HepG2 (cell line): Measurements from ENCODE around the gene HES7. TPM values are rescaled to one million over a fixed set of nuclear protein-coding genes. Genes with fewer than 3 reads are reported as not detected.

Source experiments
- ADNP ChIP-seq: sonication (generic); formaldehyde crosslinking; IDR thresholded peaks from 2 replicates; pipeline ENCODE4 v1.4.0; 2020; ENCODE audit warnings: missing genetic modification reagents
- AGO2 ChIP-seq: fragments of 200-400 bp; formaldehyde crosslinking; optimal IDR thresholded peaks from 2 replicates; pipeline ENCODE3; 2017; ENCODE audit warnings: mild to moderate bottlenecking, low read depth, low read length, moderate library complexity
- CAMTA2 ChIP-seq: sonication (generic); formaldehyde crosslinking; IDR thresholded peaks from 2 replicates; pipeline ENCODE4 v1.4.0; 2020; ENCODE audit warnings: mild to moderate bottlenecking, missing genetic modification reagents, borderline replicate concordance
- CBX5 ChIP-seq: sonication (generic); formaldehyde crosslinking; IDR thresholded peaks from 2 replicates; pipeline ENCODE4 v1.4.0; 2020; ENCODE audit warnings: missing genetic modification reagents, borderline replicate concordance
- FIP1L1 ChIP-seq: fragments of 200-400 bp; formaldehyde crosslinking; IDR thresholded peaks from 2 replicates; pipeline ENCODE4 v1.6.1; 2018; ENCODE audit warnings: low read depth, mild to moderate bottlenecking, low read length, moderate library complexity, borderline replicate concordance; ENCODE audit not compliant: insufficient read depth
- FOXA3 ChIP-seq: IDR thresholded peaks from 2 replicates; pipeline ENCODE4 v1.6.1; 2016; ENCODE audit warnings: missing genetic modification reagents, missing compliant biosample characterization
- HNRNPH1 ChIP-seq: fragments of 200-400 bp; formaldehyde crosslinking; optimal IDR thresholded peaks from 2 replicates; pipeline ENCODE3; 2017; ENCODE audit warnings: mild to moderate bottlenecking, low read depth, low read length
- KDM2A ChIP-seq: sonication (generic); formaldehyde crosslinking; IDR thresholded peaks from 2 replicates; pipeline ENCODE4 v1.4.0; 2020; ENCODE audit warnings: low read depth, missing genetic modification reagents, borderline replicate concordance
- KLF15 ChIP-seq: sonication (generic); formaldehyde crosslinking; IDR thresholded peaks from 2 replicates; pipeline ENCODE4 v1.8.1; 2023; ENCODE audit warnings: borderline replicate concordance, mild to moderate bottlenecking, inconsistent platforms, missing genetic modification reagents, mixed read lengths
- LCORL ChIP-seq, 2 experiments: fragments of 450-650 bp in 1 of 2; sonication (generic) in 1 of 2; formaldehyde crosslinking in 1 of 2; IDR thresholded peaks; 2 replicates each; pipeline versions ENCODE4 v1.5.0 to v1.6.1; 2017 to 2020; ENCODE audit warnings: antibody characterized with exemption in 1 of 2, missing genetic modification reagents in 1 of 2
- NR2F6 ChIP-seq, 2 experiments: IDR thresholded peaks; 2 replicates each; pipeline ENCODE4 v1.6.1; 2016; ENCODE audit warnings: antibody characterized with exemption in 1 of 2, mild to moderate bottlenecking in 1 of 2
- PHF21A ChIP-seq: sonication (generic); formaldehyde crosslinking; IDR thresholded peaks from 2 replicates; pipeline ENCODE4 v1.5.0; 2020; ENCODE audit warnings: mild to moderate bottlenecking, missing genetic modification reagents
- POLR2AphosphoS2 ChIP-seq: IDR thresholded peaks from 2 replicates; pipeline ENCODE4 v1.6.1; 2011; ENCODE audit warnings: low read depth, low read length, improper control_type of control experiment
- RFXANK ChIP-seq: IDR thresholded peaks from 2 replicates; pipeline ENCODE4 v1.6.1; 2016
- SRSF1 ChIP-seq: fragments of 200-400 bp; formaldehyde crosslinking; optimal IDR thresholded peaks from 2 replicates; pipeline ENCODE3; 2017; ENCODE audit warnings: mild to moderate bottlenecking, low read depth, low read length, moderate library complexity
- SRSF9 ChIP-seq: fragments of 200-400 bp; formaldehyde crosslinking; IDR thresholded peaks from 2 replicates; pipeline ENCODE4 v1.6.1; 2018; ENCODE audit warnings: borderline replicate concordance, mild to moderate bottlenecking, low read depth, low read length; ENCODE audit not compliant: insufficient read depth, poor library complexity, severe bottlenecking
- SUZ12 ChIP-seq: fragments of 150-350 bp; IDR thresholded peaks from 2 replicates; pipeline ENCODE4 v1.6.1; 2014; ENCODE audit warnings: low read depth, low read length
- TCF12 ChIP-seq, 2 experiments: fragments of 450-650 bp in 1 of 2; sonication (generic) in 1 of 2; formaldehyde crosslinking in 1 of 2; IDR thresholded peaks; 2 replicates each; pipeline versions ENCODE4 v1.6.1 to v1.8.0; 2017 to 2022; ENCODE audit warnings: antibody characterized with exemption in 1 of 2, mild to moderate bottlenecking in 1 of 2, missing genetic modification reagents in 1 of 2, moderate library complexity in 1 of 2
- ZBTB37 ChIP-seq: sonication (generic); formaldehyde crosslinking; IDR thresholded peaks from 2 replicates; pipeline ENCODE4 v1.4.0; 2020; ENCODE audit warnings: mild to moderate bottlenecking, missing genetic modification reagents
- ZNF230 ChIP-seq: sonication (generic); formaldehyde crosslinking; IDR thresholded peaks from 2 replicates; pipeline ENCODE4 v1.4.0; 2020; ENCODE audit warnings: mild to moderate bottlenecking, missing genetic modification reagents
- ZNF556 ChIP-seq: sonication (generic); formaldehyde crosslinking; IDR thresholded peaks from 2 replicates; pipeline ENCODE4 v1.4.0; 2020; ENCODE audit warnings: mild to moderate bottlenecking, missing genetic modification reagents, borderline replicate concordance
- ZNF557 ChIP-seq: sonication (generic); formaldehyde crosslinking; IDR thresholded peaks from 2 replicates; pipeline ENCODE4 v1.4.0; 2020; ENCODE audit warnings: missing genetic modification reagents
- ZNF678 ChIP-seq: sonication (generic); formaldehyde crosslinking; IDR thresholded peaks from 2 replicates; pipeline ENCODE4 v1.4.0; 2020; ENCODE audit warnings: mild to moderate bottlenecking, missing genetic modification reagents
- polyA plus RNA-seq, 8 experiments: library from polyadenylated mRNA; depleted of rRNA in 3 of 8; stranded (reverse) in 7 of 8; unstranded in 1 of 8; fragments of >200 nt; fragmentation: Illumina TruSeq in 4 of 8; extraction: Trizol in 4 of 8; gene quantifications; 2 replicates each; pipeline versions ENCODE4 v1.2.1 to v1.2.3, GENCODE V29; 2011 to 2016; ENCODE audit warnings: low read depth in 4 of 8, missing spikeins in 1 of 8, mixed read lengths in 1 of 8; ENCODE audit not compliant: insufficient read depth in 1 of 8
- total RNA-seq, 5 experiments: library from RNA; depleted of rRNA; stranded (reverse); fragments of >200 nt; fragmentation: Illumina TruSeq; extraction: Trizol; gene quantifications; 2 replicates each; pipeline ENCODE4 v1.2.3, GENCODE V29; 2016; ENCODE audit warnings: low read depth in 1 of 5
- TF ChIP-seq, protein P1 (sequence below): sonication (generic); formaldehyde crosslinking; IDR thresholded peaks from 2 replicates; pipeline ENCODE4; 2020; ENCODE audit warnings: missing genetic modification reagents, mild to moderate bottlenecking, borderline replicate concordance

The HES7 gene
- total and polyA plus RNA-seq, 2 of the 13 experiments (the other 11 are each of a cell fraction or from before 2014, with no cell fraction given): not detected

GRCh38 chr17:8138672-8139371 is 14.9 kb upstream of the HES7 start (continued):
- TF ChIP-seq ZNF556 (CRISPR knock-in tag) (peak; percentile 80; the same call in 1 of the 2 replicates), SRSF1 (no peak), RFXANK (no peak), PHF21A (CRISPR knock-in tag) (peak; percentile 85), ZNF678 (CRISPR knock-in tag) (no peak), AGO2 (no peak), LCORL (IDR thresholded peaks at IDR 0.05) (no peak), LCORL (CRISPR knock-in tag; IDR thresholded peaks at IDR 0.05) (peak; percentile 68; the same call in 1 of the 2 replicates), CBX5 (CRISPR knock-in tag) (no peak; the same call in 1 of the 2 replicates), ZNF230 (CRISPR knock-in tag) (peak; percentile 89; the same call in 1 of the 2 replicates), FOXA3 (peak; percentile 36; the same call in 1 of the 2 replicates), FIP1L1 (no peak), SRSF9 (no peak), KLF15 (CRISPR knock-in tag) (no peak), NR2F6 (IDR thresholded peaks at IDR 0.05) (no peak), NR2F6 (CRISPR knock-in tag; IDR thresholded peaks at IDR 0.05) (no peak; the same call in 1 of the 2 replicates), HNRNPH1 (no peak), POLR2AphosphoS2 (no peak), ADNP (CRISPR knock-in tag) (peak; percentile 55; the same call in 1 of the 2 replicates), TCF12 (IDR thresholded peaks at IDR 0.05) (no peak), TCF12 (CRISPR knock-in tag; IDR thresholded peaks at IDR 0.05) (no peak), KDM2A (peak; percentile 87), ZNF557 (CRISPR knock-in tag) (peak; percentile 65; the same call in 1 of the 2 replicates), SUZ12 (no peak), ZBTB37 (CRISPR knock-in tag) (peak; percentile 55; the same call in 1 of the 2 replicates), CAMTA2 (CRISPR knock-in tag) (no peak)
- TF ChIP-seq, protein P1, sequence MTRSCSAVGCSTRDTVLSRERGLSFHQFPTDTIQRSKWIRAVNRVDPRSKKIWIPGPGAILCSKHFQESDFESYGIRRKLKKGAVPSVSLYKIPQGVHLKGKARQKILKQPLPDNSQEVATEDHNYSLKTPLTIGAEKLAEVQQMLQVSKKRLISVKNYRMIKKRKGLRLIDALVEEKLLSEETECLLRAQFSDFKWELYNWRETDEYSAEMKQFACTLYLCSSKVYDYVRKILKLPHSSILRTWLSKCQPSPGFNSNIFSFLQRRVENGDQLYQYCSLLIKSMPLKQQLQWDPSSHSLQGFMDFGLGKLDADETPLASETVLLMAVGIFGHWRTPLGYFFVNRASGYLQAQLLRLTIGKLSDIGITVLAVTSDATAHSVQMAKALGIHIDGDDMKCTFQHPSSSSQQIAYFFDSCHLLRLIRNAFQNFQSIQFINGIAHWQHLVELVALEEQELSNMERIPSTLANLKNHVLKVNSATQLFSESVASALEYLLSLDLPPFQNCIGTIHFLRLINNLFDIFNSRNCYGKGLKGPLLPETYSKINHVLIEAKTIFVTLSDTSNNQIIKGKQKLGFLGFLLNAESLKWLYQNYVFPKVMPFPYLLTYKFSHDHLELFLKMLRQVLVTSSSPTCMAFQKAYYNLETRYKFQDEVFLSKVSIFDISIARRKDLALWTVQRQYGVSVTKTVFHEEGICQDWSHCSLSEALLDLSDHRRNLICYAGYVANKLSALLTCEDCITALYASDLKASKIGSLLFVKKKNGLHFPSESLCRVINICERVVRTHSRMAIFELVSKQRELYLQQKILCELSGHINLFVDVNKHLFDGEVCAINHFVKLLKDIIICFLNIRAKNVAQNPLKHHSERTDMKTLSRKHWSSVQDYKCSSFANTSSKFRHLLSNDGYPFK: peak; percentile 60; the same call in 1 of the 2 replicates
